Epithelial cell of alveolus of lung (primary cell): ENCODE measurements around the gene EEF1AKMT3. TPM values are rescaled to one million over a fixed set of nuclear protein-coding genes. Genes with fewer than 3 reads are reported as not detected.

Experiments
- total RNA-seq: library from RNA; depleted of rRNA; stranded (reverse); fragments of >200 nt; gene quantifications from 2 replicates; pipeline ENCODE4 v1.2.1, GENCODE V29; 2015

EEF1AKMT3 gene
- 7.4 and 14.5 TPM in 2 replicates for total RNA-seq

DNA sequence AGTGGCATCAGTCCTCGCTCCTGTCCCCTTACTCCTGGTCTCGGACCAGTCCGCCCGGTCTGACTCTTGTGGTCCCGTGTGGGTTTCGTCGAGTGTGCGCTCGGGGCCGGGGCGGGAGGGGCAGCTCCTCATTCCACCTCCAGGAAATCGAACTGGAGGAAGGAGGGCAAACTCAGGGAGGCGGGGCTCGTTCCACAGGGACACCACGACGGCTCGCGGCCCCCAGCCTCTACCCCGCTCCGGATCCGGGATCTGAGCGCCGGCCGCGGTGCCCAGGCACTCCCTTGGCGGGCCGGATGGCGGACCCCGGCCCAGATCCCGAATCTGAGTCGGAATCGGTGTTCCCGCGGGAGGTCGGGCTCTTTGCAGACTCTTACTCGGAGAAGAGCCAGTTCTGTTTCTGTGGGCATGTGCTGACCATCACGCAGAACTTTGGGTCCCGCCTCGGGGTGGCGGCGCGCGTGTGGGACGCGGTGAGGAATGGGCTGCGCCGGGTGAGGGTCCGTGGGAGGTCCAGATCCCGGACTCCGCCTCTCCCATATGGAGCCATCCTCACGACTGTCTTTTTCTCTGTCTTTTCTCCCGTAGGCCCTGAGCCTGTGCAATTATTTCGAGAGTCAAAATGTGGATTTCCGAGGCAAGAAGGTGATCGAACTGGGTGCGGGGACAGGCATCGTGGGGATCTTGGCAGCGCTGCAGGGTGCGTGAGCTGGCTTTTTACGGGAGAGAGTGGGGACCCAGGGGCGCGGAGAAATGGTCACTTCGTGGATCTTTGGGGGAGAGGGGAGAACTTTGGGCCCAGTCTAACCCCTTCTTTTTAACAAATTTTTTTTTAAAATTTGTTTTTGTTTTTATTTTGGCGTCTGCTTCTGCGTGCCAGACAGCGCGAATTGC is at the start of gene EEF1AKMT3:
Gene EEF1AKMT3, plus strand, starts transcription at position 186 of the 894 bp plus-strand sequence. Its CDS starts 111 bp downstream, at position 297.

DNA sequence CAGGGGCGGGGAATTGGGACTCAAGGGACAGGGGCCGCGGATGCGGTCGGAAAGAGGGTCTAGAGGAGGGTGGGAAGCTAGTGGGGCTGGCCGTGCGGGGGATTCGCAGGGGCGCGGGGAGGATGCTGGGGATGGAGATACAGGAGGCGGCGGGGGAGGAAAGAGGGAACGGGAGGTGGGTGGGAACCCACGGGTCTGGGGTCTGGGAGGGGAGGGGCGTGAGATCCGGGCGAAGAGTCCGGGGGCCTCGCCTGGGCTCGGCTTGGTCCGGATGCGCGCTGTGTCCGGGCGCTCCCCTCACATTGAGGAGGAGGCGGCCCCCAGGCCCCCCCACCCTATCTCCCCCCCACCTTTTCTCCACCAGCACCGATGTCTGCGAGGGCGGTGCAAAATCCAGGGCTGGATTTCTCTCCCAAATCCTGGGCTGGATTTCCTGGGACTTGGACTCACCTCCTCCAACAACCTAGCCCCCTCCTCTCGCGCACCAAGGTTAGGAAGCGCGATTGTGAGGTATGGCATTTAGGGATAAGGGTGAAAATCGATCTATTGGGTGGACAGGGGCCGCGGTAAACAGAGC is 33.7 kb upstream of the EEF1AKMT3 start, which contains the start of gene AGAP2:
Gene AGAP2, minus strand, starts transcription at position 82 of the 577 bp plus-strand sequence. CDS start 496 bp downstream, outside the sequence.

DNA sequence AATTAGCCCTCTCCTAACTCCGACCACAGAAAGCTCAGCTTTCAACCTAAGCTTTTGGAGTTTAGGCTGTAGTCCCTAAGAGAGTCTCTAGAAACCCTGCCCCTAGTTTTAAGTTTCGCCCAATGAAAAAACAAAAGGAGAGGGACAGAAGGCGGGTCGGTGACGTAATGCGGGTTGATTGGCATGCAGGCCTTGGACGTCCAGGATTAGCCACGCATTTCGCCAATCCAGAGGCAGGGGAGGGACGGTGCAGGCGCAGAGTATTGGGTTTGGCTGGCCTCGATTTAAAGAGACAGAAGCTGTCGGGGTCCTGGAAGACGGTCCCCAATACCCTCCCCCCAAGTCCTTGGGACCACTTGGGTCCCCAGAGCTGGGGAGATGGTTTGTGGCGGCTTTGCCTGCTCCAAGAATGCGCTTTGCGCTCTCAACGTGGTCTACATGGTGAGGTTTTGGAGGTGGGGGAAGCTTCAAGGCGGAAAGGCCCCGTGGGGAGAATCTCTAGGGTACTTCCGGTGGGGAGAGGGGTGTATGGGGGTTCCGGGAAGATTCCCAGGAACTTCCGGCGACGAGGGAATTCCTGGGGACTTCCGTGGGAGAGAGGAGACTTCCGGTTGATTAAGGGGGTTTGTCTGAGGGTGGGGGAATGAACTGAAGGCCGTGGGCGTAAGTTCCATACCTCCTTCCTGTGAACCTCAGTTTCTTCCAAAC is 27.5 kb upstream of the EEF1AKMT3 start, which contains the start of gene TSPAN31:
Gene TSPAN31, plus strand, starts transcription at position 263 of the 708 bp plus-strand sequence. Its CDS starts 116 bp downstream, at position 379.

DNA sequence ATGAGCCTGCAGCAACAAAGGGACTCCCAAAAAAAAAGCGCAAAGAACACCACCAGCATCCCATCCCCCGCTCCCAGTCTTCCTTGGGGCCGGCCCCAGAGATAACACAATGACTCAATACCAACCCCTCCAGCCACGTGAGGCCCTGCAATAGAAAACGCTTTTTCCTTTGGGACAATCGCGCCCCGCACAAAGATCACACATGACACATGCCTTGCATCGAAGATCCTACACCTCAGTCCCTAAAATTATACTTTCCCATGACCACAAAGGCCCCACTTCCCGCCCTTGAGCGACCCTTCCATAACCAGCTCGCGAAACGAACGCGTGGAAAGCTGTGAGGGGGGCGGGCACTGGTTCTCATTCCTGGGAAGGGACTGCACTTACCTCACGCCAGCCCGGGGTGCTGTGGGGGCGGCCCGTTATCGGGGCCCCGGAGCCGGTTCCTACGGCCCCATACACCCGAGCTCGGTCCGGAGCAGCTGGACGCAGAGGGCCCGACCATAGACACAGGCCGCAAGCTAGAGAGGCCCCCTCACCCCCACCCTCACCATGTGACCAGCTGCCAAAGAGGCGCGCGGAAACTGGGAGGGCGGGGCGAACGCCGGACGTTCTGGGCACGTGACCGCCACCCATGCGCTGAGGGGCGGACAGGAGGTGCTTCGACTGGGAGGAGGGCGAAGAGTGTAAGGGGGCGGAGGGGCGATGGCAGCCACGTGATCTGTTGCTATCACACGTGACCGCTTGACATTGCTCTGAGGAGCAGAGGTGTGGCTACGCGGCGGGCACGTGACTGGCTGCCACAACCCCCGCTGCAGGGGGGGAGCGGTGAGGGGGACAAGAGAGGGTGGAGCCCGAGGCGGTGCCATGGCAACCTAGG is 20.4 kb upstream of the EEF1AKMT3 start, which contains the start of gene CDK4:
Gene CDK4, minus strand, starts transcription at position 523 of the 880 bp plus-strand sequence. CDS start 593 bp downstream, outside the sequence.

DNA sequence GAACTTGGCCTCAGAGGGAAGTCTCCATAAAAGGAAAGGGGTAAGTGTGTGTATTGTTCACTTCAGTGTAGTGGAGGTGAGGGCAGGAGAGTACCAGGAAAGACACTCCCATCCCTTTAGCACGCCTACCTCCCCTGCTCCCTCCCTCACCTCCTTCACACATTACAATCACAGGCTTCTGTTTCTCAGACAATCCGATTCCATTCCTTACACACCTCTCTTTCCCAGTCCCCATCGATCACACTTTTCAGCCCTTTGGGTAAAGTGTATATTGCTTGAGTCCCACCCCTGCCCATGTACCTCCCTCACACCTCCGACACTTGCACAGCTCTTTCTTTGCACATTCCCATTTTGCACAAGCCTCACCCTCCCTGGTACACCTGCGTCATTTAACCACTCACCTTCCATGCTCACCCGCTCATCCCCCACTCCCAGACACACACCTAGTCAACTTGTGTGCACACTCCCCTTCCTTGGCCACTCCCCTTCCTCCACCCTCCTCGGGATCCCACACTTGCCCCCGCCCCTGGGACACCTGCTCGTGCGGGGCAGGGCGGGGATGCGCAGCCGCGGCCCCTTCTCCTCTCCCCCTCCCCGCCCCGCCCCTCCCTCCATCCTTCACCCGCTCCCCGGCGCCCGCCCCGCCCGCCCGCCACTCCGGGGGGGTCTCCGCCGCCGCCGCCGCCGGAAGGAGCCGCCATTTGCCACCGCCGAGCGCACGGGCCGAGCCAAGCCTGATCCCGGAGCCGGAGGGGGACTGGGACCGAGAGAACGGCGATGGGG is 17.8 kb upstream of the EEF1AKMT3 start, which contains the start of gene MARCHF9:
Gene MARCHF9, plus strand, starts transcription at position 693 of the 783 bp plus-strand sequence. CDS start 426 bp downstream, outside the sequence.

DNA sequence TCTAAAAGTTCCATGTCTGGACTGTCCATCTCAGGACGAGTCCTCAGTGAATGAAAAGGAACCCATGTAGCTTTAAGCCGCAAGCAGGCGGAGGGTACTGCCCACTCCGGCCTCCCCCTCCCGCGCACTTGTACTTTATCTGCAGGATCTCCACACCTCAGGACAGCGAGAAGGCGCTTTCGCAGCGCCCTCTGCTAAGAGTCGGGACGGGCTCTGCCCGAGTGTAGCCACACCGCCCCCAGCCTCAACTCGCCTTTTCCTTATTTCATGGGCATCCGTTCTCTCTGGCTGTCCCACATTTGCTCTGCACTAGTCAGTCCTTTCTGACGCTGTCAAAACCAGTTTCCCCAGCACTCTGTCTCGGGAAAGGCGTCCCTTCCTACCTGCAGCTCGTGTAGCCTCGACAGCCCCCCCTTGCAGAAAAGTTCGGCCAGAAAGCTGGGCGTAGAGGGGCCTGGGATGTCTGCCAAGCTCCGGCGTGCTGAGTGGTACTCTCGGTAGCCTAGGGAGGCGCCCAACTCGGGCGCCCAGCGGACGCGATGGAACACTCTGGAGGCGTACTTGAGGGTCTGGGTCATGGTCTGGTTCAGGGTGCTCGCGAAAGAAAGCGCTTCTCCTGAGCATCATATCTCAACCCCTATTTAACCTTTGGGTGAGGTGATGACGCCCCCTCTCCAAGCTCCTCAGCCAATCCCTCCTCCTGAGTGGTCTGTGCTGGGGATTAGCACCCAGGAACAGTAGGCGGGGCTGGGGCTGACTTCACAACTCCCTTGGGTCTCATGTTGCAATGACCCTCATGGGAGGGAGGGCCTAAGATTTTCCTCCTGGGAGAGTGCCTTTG is 5.7 kb upstream of the EEF1AKMT3 start, which contains the start of gene CYP27B1:
Gene CYP27B1, minus strand, starts transcription at position 615 of the 841 bp plus-strand sequence. Its CDS starts 37 bp downstream, at position 578.

DNA sequence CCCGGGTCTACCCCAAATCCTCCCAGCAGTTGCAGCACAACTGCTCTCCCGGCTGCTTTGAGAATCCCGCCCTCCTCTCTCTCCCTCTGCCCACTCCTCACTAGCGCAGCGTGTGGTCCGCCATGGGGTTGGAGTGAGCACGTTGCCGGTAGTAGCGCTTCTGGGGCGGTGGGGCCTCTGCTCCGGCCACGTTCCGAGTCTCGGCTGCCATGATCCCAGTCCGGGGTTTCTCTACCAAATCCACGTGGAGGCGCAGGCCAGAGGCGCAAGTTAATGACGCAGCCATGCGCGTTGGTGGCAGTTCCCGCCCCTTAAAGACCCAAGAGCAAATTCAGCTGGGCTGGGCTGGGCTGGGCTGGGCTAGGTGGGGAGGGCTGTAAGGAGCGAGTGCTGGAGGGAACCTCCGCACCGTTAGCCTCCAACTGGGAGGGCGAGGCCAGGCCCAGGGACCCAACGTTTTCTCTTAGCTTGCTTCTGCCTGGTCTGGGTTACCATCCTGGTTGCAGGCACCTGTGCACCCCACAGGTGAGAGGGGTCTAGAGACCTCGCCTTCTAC is 463 bp upstream of the EEF1AKMT3 start, which contains the start of gene METTL1:
Gene METTL1, minus strand, starts transcription at position 233 of the 556 bp plus-strand sequence. Its CDS starts 22 bp downstream, at position 211.

DNA sequence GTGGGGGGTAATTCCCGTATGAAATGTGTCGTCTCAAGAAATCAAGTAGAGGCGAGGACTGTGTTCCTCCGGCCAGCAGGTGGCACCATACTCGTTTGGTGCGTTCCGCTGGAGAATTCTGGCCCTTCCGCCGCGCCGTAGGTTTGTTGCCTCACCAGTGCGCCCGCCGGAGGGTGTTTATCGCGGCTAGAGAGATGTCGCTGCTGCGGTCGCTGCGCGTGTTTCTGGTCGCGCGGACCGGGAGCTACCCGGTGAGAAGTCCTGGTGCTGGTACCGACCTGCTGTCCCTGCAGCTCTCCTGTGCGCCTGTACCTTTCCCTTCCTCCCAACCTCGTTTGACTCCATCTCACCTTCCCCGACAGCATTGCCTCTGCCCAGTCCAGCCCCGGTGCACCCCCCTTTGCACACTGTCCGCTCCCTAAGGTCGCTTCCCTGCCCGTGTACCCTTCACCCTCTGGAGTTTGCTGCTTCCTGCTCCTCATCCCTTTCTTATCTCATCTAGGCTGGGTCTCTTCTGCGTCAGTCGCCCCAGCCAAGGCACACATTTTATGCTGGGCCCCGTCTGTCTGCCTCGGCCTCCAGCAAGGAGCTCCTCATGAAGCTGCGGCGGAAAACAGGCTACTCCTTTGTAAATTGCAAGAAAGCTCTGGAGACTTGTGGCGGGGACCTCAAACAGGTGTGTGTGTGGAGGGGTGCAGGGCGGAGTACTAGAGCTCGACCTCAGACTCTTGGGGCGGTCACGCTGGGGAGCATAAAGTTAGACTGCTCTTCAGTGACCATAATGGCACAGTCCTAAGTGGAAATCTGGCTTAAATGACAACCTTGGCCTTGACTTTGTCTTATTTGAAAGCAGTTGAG is 10.4 kb downstream of the EEF1AKMT3 start, which contains the start of gene TSFM:
Gene TSFM, plus strand, starts transcription at position 180 of the 858 bp plus-strand sequence. Its CDS starts 15 bp downstream, at position 195.

Other genes starting within 250 kb of the EEF1AKMT3 start
- gene MBD6, start 249.8 kb upstream of the EEF1AKMT3 start, total RNA-seq: 7.5 and 13.1 TPM in 2 replicates
- gene DCTN2, start 225.4 kb upstream of the EEF1AKMT3 start, total RNA-seq: 177 and 194 TPM in 2 replicates
- 0.72 and 0.91 TPM in 2 replicates for gene KIF5A, start 222.6 kb upstream of the EEF1AKMT3 start, total RNA-seq
- 11.4 and 18.5 TPM in 2 replicates for gene PIP4K2C, start 181.4 kb upstream of the EEF1AKMT3 start, total RNA-seq
- gene DTX3, start 167.8 kb upstream of the EEF1AKMT3 start, total RNA-seq: 21.2 and 22.9 TPM in 2 replicates
- gene ARHGEF25, start 161.2 kb upstream of the EEF1AKMT3 start, total RNA-seq: 13.8 and 22.4 TPM in 2 replicates
- 0.08 and 7.6 TPM in 2 replicates for gene B4GALNT1, start 139.4 kb upstream of the EEF1AKMT3 start, total RNA-seq
- 175 and 282 TPM in 2 replicates for gene OS9, start 78.5 kb upstream of the EEF1AKMT3 start, total RNA-seq
- 0.26 and 0.48 TPM in 2 replicates for gene AGAP2, start 33.9 kb upstream of the EEF1AKMT3 start, total RNA-seq
- 59.1 and 107 TPM in 2 replicates for gene TSPAN31, start 27.6 kb upstream of the EEF1AKMT3 start, total RNA-seq
- 141 and 233 TPM in 2 replicates for gene CDK4, start 20.3 kb upstream of the EEF1AKMT3 start, total RNA-seq
- gene MARCHF9, start 17.5 kb upstream of the EEF1AKMT3 start, total RNA-seq: 1.4 and 10.7 TPM in 2 replicates
- 0.26 and 0.32 TPM in 2 replicates for gene CYP27B1, start 5.5 kb upstream of the EEF1AKMT3 start, total RNA-seq
- 3.6 and 15.4 TPM in 2 replicates for gene METTL1, start 509 bp upstream of the EEF1AKMT3 start, total RNA-seq
- 22.7 and 28.4 TPM in 2 replicates for gene TSFM, start 10.2 kb downstream of the EEF1AKMT3 start, total RNA-seq
- 0.65 and 5.7 TPM in 2 replicates for gene AVIL, start 46.1 kb downstream of the EEF1AKMT3 start, total RNA-seq
- gene CTDSP2, start 74.1 kb downstream of the EEF1AKMT3 start, total RNA-seq: 106 and 189 TPM in 2 replicates
- 3.2 and 10.2 TPM in 2 replicates for gene ATP23, start 169.0 kb downstream of the EEF1AKMT3 start, total RNA-seq